OCI-LY7 (cell line): ENCODE data around the gene DNAH7.

Experiments
- EZH2phosphoT487 ChIP-seq: fragments of 200-600 bp; sonication (generic); IDR thresholded peaks from 2 replicates; pipeline ENCODE4 v1.6.1; 2018; ENCODE audit warnings: low read depth, borderline replicate concordance, mild to moderate bottlenecking, mixed run types, antibody characterized with exemption, low read length, moderate library complexity, mixed read lengths
- TF ChIP-seq, protein P1 (sequence below): fragments of 200-600 bp; sonication (generic); conservative IDR thresholded peaks from 2 replicates; pipeline ENCODE4 v1.5.1; 2014; ENCODE audit warnings: mild to moderate bottlenecking, antibody characterized with exemption, low read length, moderate library complexity, mixed read lengths

DNA sequence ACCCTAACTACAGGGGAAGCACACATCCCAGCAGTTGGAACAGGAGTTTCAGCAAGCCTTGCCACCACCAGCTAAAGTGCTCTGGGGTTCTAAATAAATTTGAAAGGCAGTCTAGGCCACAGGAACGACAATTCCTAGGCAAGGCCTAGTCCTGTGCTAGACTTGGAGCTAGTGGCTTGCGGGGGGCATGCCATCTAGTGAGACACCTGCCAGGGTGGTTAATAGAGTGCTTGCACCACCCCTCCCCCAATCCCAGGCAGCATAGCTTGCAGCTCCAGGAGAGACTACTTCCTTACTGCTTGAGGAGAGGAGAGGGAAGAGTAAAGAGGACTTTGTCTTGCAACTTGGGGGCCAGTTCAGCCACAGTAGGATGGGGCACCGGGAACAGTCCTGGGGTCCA lies 309.8 kb downstream of the DNAH7 start:
- TF ChIP-seq, protein P1, sequence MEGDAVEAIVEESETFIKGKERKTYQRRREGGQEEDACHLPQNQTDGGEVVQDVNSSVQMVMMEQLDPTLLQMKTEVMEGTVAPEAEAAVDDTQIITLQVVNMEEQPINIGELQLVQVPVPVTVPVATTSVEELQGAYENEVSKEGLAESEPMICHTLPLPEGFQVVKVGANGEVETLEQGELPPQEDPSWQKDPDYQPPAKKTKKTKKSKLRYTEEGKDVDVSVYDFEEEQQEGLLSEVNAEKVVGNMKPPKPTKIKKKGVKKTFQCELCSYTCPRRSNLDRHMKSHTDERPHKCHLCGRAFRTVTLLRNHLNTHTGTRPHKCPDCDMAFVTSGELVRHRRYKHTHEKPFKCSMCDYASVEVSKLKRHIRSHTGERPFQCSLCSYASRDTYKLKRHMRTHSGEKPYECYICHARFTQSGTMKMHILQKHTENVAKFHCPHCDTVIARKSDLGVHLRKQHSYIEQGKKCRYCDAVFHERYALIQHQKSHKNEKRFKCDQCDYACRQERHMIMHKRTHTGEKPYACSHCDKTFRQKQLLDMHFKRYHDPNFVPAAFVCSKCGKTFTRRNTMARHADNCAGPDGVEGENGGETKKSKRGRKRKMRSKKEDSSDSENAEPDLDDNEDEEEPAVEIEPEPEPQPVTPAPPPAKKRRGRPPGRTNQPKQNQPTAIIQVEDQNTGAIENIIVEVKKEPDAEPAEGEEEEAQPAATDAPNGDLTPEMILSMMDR = no peak
- TF ChIP-seq EZH2phosphoT487 = no peak
